RCC 7860 (cell line): ENCODE results near the gene POLD2.
"Not testable (repeated sequence)": the region's sequence is repeated elsewhere in the genome, so short reads cannot be mapped to it uniquely, and the experiment has no call there.

ENCODE experiments used
- DNase-seq: peaks from one replicate; pipeline ENCODE4 v3.0.0-alpha.2; 2015; ENCODE audit warnings: low spot score
- FAIRE-seq: peaks from 2 replicates; lab custom pipeline; 2012; peaks lifted over from hg19 to GRCh38; lab: Jason Lieb, UNC

POLD2 gene

DNA sequence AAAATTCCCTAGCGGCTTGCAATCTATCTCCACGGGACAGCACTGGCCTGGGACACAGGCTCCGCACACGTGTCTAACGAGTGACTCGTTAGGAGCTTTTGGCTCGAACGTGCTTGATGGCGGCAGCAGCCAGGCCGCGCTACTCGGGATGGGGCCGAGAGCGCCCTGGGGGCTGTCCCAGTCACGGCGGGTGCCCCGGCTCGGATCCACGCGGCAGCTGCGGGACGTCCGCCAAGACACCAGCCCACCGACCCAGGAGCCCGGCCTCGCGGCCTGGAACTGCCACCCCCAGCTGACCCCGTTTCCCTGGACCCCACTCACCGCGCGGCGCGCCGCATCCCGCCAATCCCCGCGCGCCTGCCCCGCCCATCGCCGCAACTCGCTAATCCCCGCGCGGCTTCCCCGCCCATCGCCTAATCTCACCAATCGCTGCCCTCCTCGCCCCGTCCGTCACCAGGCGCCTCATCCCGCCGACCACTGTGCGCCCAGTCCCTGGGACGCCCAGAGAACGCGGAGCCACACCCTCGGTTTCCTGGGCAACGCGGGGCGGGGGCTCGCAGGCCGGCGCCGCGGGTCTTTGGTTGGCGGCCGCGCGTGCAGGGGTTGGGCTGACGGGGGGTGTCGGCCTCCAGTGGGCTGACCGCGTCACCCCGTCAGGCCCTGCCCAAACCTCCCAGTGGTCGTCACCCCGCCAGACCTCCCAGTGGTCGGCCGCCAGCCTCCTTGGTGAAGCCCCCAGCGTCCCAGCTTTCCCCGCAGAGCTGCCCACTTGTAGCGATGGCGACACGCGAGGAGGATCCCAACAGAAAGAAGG, at the start of gene POLD2:
POLD2 (minus strand) TSS at position 359 of the 814 bp plus-strand sequence. CDS start 1,495 bp downstream, outside the sequence.
- FAIRE-seq (peak; percentile 67), DNase-seq (peak; percentile 90)

DNA sequence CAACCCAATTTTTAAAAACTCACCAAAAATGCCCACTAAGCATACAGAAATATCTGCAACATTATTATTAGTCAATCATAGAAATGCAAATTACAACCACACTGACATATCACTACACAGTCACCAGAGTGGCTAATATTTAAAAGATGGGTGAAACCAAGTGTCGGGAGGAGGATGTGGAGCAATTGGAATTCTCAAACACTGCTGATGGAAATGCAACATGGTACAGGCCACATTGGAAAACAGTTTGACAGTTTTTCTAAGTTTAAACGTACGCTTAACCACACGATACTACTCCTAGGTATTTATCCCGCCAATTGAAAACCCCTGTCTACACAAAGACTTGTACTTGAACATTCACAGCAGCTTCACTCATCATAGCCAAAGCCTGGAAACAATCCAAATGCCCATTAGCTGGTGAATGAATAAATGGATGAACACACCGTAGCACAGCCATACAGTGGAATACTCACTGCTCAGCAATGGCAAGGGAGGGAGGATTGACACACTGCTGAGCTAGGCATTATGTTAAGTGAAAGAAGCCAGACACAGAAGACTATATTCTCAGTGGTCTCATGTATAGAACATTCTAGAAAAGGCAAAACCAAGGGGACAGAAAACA, 49.6 kb upstream of the POLD2 start:
- FAIRE-seq (peak; percentile 92), DNase-seq (peak; percentile 84)

DNA sequence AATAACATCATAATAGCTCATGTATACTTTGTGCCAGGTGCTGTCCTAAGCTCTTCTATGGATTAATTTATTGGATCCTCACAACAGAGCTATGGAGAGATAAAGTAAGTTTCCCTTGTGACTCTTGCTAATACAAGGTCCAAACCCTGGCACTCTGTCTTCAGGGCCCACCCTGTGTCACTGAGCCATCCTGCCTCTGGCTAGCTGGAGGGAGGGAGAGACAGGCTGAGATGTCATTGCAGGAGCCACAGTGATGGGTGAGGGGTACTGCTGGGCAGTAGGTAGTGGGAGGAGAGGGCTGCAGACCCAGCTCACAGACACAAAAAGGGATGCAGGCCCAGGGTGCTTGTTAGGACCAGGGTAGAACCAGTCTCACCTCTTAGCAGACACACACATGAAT, 49.0 kb upstream of the POLD2 start:
- FAIRE-seq (no peak), DNase-seq (no peak)

GRCh38 chr7:44171901-44172300, 48.6 kb upstream of the POLD2 start:
- not testable (repeated sequence) for DNase-seq, FAIRE-seq

DNA sequence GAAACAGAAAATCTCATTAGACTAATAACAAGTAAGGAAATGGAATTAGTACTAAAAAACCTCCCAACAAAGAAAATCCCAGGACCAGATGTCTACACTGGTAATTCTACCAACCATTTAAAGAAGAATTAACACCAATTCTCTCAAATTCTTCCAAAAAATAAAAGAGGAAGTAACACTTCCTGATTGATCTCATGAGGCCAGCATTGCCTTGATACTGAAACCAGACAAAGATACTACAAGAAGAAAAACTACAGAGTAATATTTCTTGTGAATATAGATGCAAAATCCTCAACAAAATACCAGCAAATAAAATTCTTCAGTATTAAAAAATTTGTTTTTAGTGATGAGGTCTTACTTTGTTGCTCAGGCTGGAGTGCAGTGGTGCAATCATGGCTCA, 44.6 kb upstream of the POLD2 start:
- FAIRE-seq (no peak), DNase-seq (no peak)

DNA sequence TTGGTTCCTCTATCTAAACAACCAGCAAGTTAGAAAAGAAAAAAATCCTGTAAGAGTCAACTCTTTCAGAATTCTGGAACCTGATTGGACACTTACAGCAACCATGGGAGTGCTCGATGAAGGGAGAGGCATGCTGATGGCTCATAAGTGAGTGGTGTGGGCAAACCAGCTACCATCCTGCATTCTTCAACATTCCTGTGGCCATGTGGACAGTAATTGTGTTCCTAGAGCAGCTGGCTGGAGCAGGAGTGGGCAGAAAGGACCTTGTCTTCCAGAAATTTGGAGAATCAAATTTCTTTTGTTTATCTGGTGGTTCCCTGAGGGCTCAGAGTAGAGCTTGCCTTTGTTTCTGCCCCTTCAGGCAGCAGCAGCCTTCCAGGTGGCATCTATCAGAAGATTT, 40.2 kb upstream of the POLD2 start:
- peak; percentile 80 for DNase-seq
- FAIRE-seq: peak; percentile 88

GRCh38 chr7:44162785-44163395, 39.5 kb upstream of the POLD2 start:
- no peak for FAIRE-seq

DNA sequence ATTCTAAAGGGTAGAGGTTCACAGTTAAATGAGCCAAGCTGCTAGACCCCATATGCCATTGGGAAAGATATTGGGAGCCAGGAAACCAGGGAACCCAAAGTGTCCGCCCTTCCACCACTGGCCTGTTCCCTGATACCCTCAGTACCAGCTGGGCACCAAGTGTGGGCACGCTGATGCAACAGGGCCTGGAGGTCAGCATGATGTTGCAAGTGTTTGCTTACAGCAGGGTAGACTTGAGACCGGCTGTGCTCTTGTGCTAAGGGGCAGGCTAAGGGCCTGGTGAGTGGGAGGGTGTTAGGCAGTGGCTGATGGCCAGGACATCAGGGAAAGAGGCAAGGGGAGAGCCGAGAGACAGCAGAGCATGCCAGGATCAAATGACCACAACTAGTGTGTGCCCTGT, 38.8 kb upstream of the POLD2 start:
- DNase-seq (no peak), FAIRE-seq (no peak)

More at GRCh38 chr7:44162785-44163395, 39.5 kb upstream of the POLD2 start:
- no peak for DNase-seq

GRCh38 chr7:44161371-44161770, 38.0 kb upstream of the POLD2 start:
- DNase-seq (no peak), FAIRE-seq (no peak)

GRCh38 chr7:44159824-44160630, 36.7 kb upstream of the POLD2 start:
- no peak for FAIRE-seq
- DNase-seq: no peak

DNA sequence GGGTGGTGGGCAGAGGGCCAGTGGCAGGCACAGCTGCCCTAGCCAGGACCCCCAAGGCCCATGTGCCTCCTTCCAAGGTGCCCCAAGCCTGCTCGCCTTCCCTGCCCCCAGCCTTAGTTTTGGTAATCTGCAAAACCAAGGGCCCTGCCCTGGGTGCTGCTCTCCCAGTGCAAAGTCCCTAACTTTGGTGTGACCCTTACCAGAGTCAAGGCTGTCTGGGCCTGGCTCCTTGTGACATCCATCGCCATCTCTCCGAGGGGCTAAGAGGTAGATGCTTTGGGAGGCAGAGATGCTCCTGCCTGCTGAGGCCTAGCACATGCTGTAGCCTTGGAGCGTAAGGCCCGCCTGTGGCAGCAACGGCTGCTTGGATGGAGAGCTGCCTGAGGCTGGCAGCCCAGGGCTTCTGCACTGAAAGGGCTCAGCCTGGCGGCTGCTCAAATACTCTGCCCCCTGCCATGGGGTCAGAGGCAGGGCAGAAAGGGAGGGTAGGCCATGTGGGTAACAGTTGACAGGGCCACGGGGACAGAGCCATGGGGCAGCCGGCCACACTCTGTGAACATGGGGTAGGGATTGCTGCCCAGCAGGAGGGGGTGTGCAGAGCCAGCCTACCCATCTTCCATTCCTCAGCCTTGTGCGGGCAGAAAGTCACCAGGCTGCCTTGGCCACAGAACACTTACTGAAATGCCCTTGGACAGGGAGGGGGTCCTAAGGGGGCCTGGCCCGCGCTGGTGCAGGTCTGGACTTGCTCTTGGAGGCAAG, 35.7 kb upstream of the POLD2 start:
- DNase-seq: no peak
- no peak for FAIRE-seq

- no peak for FAIRE-seq
- DNase-seq: no peak
These were observed 34.9 kb upstream of the POLD2 start for GRCh38 chr7:44158096-44158872.

DNA sequence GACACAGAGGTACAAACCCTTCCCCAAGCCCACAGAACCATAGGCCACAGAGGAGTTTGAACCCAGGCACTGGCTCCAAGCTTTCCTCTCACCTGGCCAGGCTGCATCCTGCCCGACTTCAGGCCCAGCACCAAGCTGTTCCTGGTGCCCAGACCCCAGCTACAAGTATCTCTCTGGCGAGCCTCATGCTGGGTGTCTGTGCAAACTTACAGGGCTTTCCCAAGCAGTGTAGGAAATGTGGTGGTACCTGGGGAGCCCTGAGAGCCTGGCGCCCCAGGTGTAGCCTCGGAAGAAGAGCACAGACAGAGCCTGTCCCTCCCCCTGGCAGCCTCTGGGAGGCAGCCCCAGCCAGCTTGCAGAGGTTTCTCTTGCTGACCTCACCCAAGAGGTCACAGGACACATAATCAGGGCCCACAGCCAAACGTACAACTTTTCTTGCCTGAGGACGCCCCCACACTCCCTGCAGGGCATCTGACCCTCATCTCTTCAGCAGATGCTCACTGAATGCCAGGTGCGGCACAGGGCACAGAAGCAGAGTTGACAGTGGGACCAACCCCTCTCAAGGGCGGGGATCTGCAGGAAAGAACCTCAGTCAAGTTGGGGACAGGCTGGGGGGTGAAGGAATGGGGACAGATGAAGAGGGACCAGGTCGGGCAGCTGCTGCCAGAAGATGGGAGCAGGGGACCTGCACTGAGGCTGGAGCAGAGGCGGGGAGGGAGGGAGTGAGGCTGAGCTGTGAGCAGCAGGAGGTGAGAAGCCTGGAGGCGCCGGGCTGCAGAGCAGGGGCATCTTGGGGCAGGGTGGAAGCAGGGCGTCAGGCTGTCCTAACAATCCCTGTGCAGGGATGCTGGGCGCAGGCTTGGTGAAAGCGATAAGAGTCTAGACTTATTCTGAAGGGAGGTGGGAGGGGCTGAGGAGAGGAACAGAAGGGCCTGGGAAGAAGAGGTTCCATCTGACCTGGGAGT, 34.0 kb upstream of the POLD2 start:
- DNase-seq: no peak
- no peak for FAIRE-seq

DNA sequence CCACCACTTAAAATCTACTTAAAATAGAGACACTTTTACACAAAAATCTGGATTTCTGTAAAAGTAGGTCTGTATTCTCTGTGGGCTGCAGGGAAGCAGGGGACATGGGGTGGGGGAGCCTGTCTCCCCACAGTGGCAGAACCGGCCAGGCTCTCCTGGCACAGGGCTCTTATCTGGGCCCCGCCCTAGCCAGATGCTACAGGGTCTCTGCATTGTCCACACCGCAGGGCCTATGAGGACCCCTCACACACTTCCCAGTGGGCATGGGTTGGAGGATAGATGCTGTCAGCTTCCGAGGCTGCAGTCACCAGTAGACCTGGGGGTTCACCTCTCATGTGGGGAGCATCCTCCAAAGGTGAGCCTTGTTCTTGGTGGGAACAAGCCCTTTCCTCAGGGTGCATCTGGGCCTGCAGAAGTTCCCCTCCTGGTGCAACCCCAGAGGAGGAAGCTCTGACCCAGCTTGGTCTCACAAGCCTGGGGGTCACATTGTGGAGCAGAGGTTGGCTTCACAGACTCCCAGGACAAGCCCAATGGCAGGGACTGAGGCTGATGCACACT, 33.2 kb upstream of the POLD2 start:
- DNase-seq: no peak

DNA sequence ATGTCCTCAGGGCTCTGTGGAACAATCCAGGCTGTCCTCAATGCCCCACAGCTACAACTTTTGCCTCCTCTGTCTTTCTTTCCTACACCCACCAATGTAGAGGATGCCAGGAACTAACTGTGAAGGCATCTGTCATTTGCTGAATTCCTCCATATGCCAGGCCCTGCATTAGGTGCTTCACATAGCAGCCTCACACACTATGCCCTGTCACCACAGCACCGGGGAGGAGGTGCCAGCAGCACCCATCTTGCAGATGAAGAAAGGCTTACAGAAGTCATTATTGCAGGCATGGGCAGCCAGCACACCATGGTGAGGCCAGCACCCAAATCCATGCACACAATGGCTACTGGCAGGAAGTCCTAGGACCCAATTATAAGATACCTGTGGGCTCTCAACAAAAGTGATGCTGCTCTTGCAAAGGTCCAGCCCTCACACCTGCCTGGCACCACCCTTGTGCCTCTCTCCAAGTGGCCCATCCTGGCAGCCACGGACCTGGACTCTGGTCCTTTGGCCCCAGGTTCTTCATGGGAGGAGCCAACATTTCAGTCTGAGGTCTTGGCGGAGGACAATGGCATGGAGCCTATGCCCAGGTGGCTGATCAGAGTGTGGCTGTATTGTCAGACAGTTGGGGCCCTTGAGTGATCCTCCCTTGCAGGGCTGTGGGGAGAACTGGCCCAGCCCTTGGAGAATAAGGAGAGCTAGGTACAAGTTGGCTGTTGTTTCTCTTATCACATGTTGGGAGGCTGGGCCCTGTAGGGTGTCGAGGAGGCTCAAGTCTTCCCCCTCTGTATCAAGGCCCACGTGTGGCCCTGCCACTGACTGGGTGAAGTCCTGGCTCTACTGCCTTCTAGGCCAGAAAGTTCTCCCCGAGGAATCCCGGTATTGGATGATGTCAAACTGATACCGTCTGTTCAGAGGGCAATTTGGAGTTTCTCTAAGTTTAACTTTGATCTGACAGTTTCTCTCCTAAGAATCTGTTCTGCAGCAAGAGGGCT, 32.1 kb upstream of the POLD2 start:
- no peak for FAIRE-seq

More for the DNA sequence above, 33.2 kb upstream of the POLD2 start:
- FAIRE-seq: no peak

GRCh38 chr7:44154703-44155102, 31.4 kb upstream of the POLD2 start:
- DNase-seq (no peak), FAIRE-seq (no peak)

More for the DNA sequence above, 32.1 kb upstream of the POLD2 start:
- no peak for DNase-seq

GRCh38 chr7:44153948-44154335, 30.6 kb upstream of the POLD2 start:
- no peak for DNase-seq
- FAIRE-seq: no peak
